Inferior parietal cortex (tissue), 1 donor: ENCODE measurements around the gene UBE2E2.

Source experiments
- DNase-seq: peaks from one replicate; pipeline ENCODE4 v3.0.0-alpha.2; 2016; ENCODE audit errors: extremely low spot score

Gene UBE2E2

GRCh38 chr3:23389089-23389488 is 186.0 kb downstream of the UBE2E2 start:
- DNase-seq: no peak

GRCh38 chr3:23389686-23390085 is 186.6 kb downstream of the UBE2E2 start:
- DNase-seq: no peak

GRCh38 chr3:23390446-23390845 is 187.3 kb downstream of the UBE2E2 start:
- no peak for DNase-seq

- no peak for DNase-seq
Observed at GRCh38 chr3:23390989-23391553, 187.9 kb downstream of the UBE2E2 start.

- DNase-seq: no peak
Observed at GRCh38 chr3:23395115-23395514, 192.0 kb downstream of the UBE2E2 start.

GRCh38 chr3:23396746-23397145 is 193.6 kb downstream of the UBE2E2 start:
- DNase-seq: no peak

GRCh38 chr3:23399221-23399620 is 196.1 kb downstream of the UBE2E2 start:
- DNase-seq: no peak

GRCh38 chr3:23402728-23403492 is 199.8 kb downstream of the UBE2E2 start:
- DNase-seq: no peak

- DNase-seq: no peak
Observed at GRCh38 chr3:23404246-23404645, 201.1 kb downstream of the UBE2E2 start.

- no peak for DNase-seq
Observed at GRCh38 chr3:23405081-23405480, 202.0 kb downstream of the UBE2E2 start.

GRCh38 chr3:23406601-23407000 is 203.5 kb downstream of the UBE2E2 start:
- DNase-seq: no peak

GRCh38 chr3:23418026-23418425 is 214.9 kb downstream of the UBE2E2 start:
- no peak for DNase-seq

- DNase-seq: no peak
Observed at GRCh38 chr3:23421811-23422516, 218.8 kb downstream of the UBE2E2 start.

- no peak for DNase-seq
Observed at GRCh38 chr3:23422517-23422851, 219.4 kb downstream of the UBE2E2 start.

GRCh38 chr3:23425410-23425809 is 222.3 kb downstream of the UBE2E2 start:
- DNase-seq: no peak

GRCh38 chr3:23430781-23431398 is 227.8 kb downstream of the UBE2E2 start:
- DNase-seq: peak; percentile 47

GRCh38 chr3:23431764-23432163 is 228.6 kb downstream of the UBE2E2 start:
- no peak for DNase-seq

- DNase-seq: no peak
Observed at GRCh38 chr3:23435318-23435717, 232.2 kb downstream of the UBE2E2 start.

- DNase-seq: no peak
Observed at GRCh38 chr3:23435904-23436303, 232.8 kb downstream of the UBE2E2 start.

- no peak for DNase-seq
Observed at GRCh38 chr3:23437484-23438145, 234.5 kb downstream of the UBE2E2 start.

GRCh38 chr3:23438657-23439056 is 235.5 kb downstream of the UBE2E2 start:
- no peak for DNase-seq

- no peak for DNase-seq
Observed at GRCh38 chr3:23439080-23439479, 236.0 kb downstream of the UBE2E2 start.
